DMS153 (cell line): ENCODE measurements around the gene CEACAM18.
"Not testable (repeated sequence)": the region's sequence is repeated elsewhere in the genome, so short reads cannot be mapped to it uniquely, and the experiment has no call there.

Experiments used
- DNase-seq: peaks from one replicate; lab custom pipeline; 2025; lab: John Stamatoyannopoulos, UW

CEACAM18 gene

GRCh38 chr19:51478381-51479234, at the start of gene CEACAM18:
Gene CEACAM18, plus strand, starts transcription at chr19:51478539.
- no peak for DNase-seq

GRCh38 chr19:51430221-51430620, 48.1 kb upstream of the CEACAM18 start:
- no peak for DNase-seq

- no peak for DNase-seq
Measured at GRCh38 chr19:51431124-51431523, 47.2 kb upstream of the CEACAM18 start.

GRCh38 chr19:51433043-51433442, 45.3 kb upstream of the CEACAM18 start:
- no peak for DNase-seq

GRCh38 chr19:51434456-51434855, 43.9 kb upstream of the CEACAM18 start:
- no peak for DNase-seq

GRCh38 chr19:51439021-51439465, 39.3 kb upstream of the CEACAM18 start:
- no peak for DNase-seq

GRCh38 chr19:51440052-51440451, 38.3 kb upstream of the CEACAM18 start:
- DNase-seq = no peak

- no peak for DNase-seq
Measured at GRCh38 chr19:51440846-51441409, 37.4 kb upstream of the CEACAM18 start.

GRCh38 chr19:51441410-51442390, 36.6 kb upstream of the CEACAM18 start:
- no peak for DNase-seq

- DNase-seq = not testable (repeated sequence)
Measured at GRCh38 chr19:51447510-51447909, 30.8 kb upstream of the CEACAM18 start.

- no peak for DNase-seq
Measured at GRCh38 chr19:51448011-51448410, 30.3 kb upstream of the CEACAM18 start.

- DNase-seq = no peak
Measured at GRCh38 chr19:51448411-51449016, 29.8 kb upstream of the CEACAM18 start.

GRCh38 chr19:51450730-51451307, 27.5 kb upstream of the CEACAM18 start:
- no peak for DNase-seq

GRCh38 chr19:51456541-51457290, 21.6 kb upstream of the CEACAM18 start:
- DNase-seq = no peak

- no peak for DNase-seq
Measured at GRCh38 chr19:51457351-51458013, 20.9 kb upstream of the CEACAM18 start.

GRCh38 chr19:51458051-51458645, 20.2 kb upstream of the CEACAM18 start, which contains the start of gene SIGLEC8:
Gene SIGLEC8, minus strand, starts transcription at chr19:51458454. Its CDS starts 67 bp downstream, at chr19:51458387.
- DNase-seq = no peak

- no peak for DNase-seq
Measured at GRCh38 chr19:51458899-51459505, 19.3 kb upstream of the CEACAM18 start.

- DNase-seq = no peak
Measured at GRCh38 chr19:51460164-51460992, 18.0 kb upstream of the CEACAM18 start.
